ENCODE data around the gene RAP1GAP2. TPM values are rescaled to one million over a fixed set of nuclear protein-coding genes. Genes with fewer than 3 reads are reported as not detected.

Gene RAP1GAP2
- total RNA-seq, 1 donor from 2014 or later, result 10.6 TPM

- Mint-ChIP-seq H3K27me3 (ENCODE audit: unreplicated experiment) (peaks cover 6% of the 10 kb centered on the region), H3K4me3 (ENCODE audit: unreplicated experiment) (no peak overlapping the region), H3K4me1 (ENCODE audit: unreplicated experiment) (no peaks in the 10 kb centered on the region), H3K36me3 (ENCODE audit: low read depth, unreplicated experiment) (no peaks in the 10 kb centered on the region), H3K27ac (ENCODE audit: unreplicated experiment) (no peak overlapping the region), H3K9me3 (ENCODE audit: unreplicated experiment) (no peaks in the 10 kb centered on the region)
- no peak for TF ChIP-seq CTCF (IDR thresholded peaks at IDR 0.05; ENCODE audit: unreplicated experiment)
- no peak for DNase-seq (ENCODE audit: low spot score)
Observed at GRCh38 chr17:2904135-2904534, 107.9 kb downstream of the RAP1GAP2 start.

- TF ChIP-seq CTCF (IDR thresholded peaks at IDR 0.05; ENCODE audit: unreplicated experiment), result no peak
- Mint-ChIP-seq H3K4me3 (ENCODE audit: unreplicated experiment) (no peak overlapping the region), H3K4me1 (ENCODE audit: unreplicated experiment) (no peaks in the 10 kb centered on the region), H3K27me3 (ENCODE audit: unreplicated experiment) (peaks cover 8% of the 10 kb centered on the region), H3K9me3 (ENCODE audit: unreplicated experiment) (no peaks in the 10 kb centered on the region), H3K36me3 (ENCODE audit: low read depth, unreplicated experiment) (no peaks in the 10 kb centered on the region), H3K27ac (ENCODE audit: unreplicated experiment) (no peak overlapping the region)
- DNase-seq (ENCODE audit: low spot score), result no peak
Observed at GRCh38 chr17:2905269-2905668, 109.0 kb downstream of the RAP1GAP2 start.

- no peaks in the 10 kb centered on the region for H3K36me3 Mint-ChIP-seq (ENCODE audit: low read depth, unreplicated experiment)
- no peaks in the 10 kb centered on the region for H3K4me1 Mint-ChIP-seq (ENCODE audit: unreplicated experiment)
- H3K4me3 Mint-ChIP-seq (ENCODE audit: unreplicated experiment), result no peak overlapping the region
- H3K27ac Mint-ChIP-seq (ENCODE audit: unreplicated experiment), result peak overlapping the region; percentile 36
- no peak for TF ChIP-seq CTCF (IDR thresholded peaks at IDR 0.05; ENCODE audit: unreplicated experiment)
- no peaks in the 10 kb centered on the region for H3K9me3 Mint-ChIP-seq (ENCODE audit: unreplicated experiment)
- peaks cover 8% of the 10 kb centered on the region for H3K27me3 Mint-ChIP-seq (ENCODE audit: unreplicated experiment)
- no peak for DNase-seq (ENCODE audit: low spot score)
Observed at GRCh38 chr17:2905696-2906501, 109.7 kb downstream of the RAP1GAP2 start.

GRCh38 chr17:2906901-2907300, 110.7 kb downstream of the RAP1GAP2 start:
- Mint-ChIP-seq H3K27ac (ENCODE audit: unreplicated experiment) (no peak overlapping the region), H3K27me3 (ENCODE audit: unreplicated experiment) (peaks cover 8% of the 10 kb centered on the region), H3K4me1 (ENCODE audit: unreplicated experiment) (no peaks in the 10 kb centered on the region), H3K9me3 (ENCODE audit: unreplicated experiment) (no peaks in the 10 kb centered on the region), H3K36me3 (ENCODE audit: low read depth, unreplicated experiment) (no peaks in the 10 kb centered on the region), H3K4me3 (ENCODE audit: unreplicated experiment) (no peak overlapping the region)
- no peak for DNase-seq (ENCODE audit: low spot score)
- TF ChIP-seq CTCF (IDR thresholded peaks at IDR 0.05; ENCODE audit: unreplicated experiment), result no peak

- H3K27me3 Mint-ChIP-seq (ENCODE audit: unreplicated experiment), result peaks cover 3% of the 10 kb centered on the region
- no peak for DNase-seq (ENCODE audit: low spot score)
- H3K9me3 Mint-ChIP-seq (ENCODE audit: unreplicated experiment), result no peaks in the 10 kb centered on the region
- no peak overlapping the region for H3K27ac Mint-ChIP-seq (ENCODE audit: unreplicated experiment)
- H3K4me1 Mint-ChIP-seq (ENCODE audit: unreplicated experiment), result no peaks in the 10 kb centered on the region
- no peaks in the 10 kb centered on the region for H3K36me3 Mint-ChIP-seq (ENCODE audit: low read depth, unreplicated experiment)
- TF ChIP-seq CTCF (IDR thresholded peaks at IDR 0.05; ENCODE audit: unreplicated experiment), result no peak
- H3K4me3 Mint-ChIP-seq (ENCODE audit: unreplicated experiment), result no peak overlapping the region
Observed at GRCh38 chr17:2909175-2909845, 113.1 kb downstream of the RAP1GAP2 start.
